HG03460 (cell line): ENCODE data around the gene SAT1.
"Not testable (repeated sequence)": the region's sequence is repeated elsewhere in the genome, so short reads cannot be mapped to it uniquely, and the experiment has no call there.

Experiments used
- ATAC-seq: cut with Tn5 transposase; IDR thresholded peaks from one replicate; pipeline ENCODE4 v1.9.1; 2021; ENCODE audit not compliant: unreplicated experiment

SAT1 gene

GRCh38 chrX:23782863-23783588 is at the start of gene SAT1:
Gene SAT1, plus strand, starts transcription at chrX:23783173. Its CDS starts 179 bp downstream, at chrX:23783352.
- ATAC-seq, result peak; percentile 81

- ATAC-seq, result no peak
Observed at GRCh38 chrX:23736030-23736429, 46.9 kb upstream of the SAT1 start.

DNA sequence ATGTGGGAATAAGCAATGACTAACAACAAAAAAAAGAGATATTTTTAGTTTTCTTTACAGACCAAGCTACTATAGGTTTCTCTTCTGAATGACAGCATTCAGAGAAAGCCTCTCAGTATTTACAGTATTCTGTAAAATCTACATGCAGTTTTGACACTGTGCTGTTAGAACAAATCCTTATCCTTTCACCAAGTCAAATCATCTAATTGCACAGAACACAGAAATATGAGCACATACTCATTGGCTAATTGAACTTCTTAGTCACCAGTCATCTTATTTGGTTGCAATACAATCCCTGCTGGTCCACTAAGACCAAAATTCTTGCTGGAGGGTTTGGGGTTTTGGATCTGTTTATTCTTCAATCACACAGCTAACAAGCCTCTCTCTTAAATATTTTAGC is 45.6 kb upstream of the SAT1 start:
- ATAC-seq, result no peak

GRCh38 chrX:23742174-23742696 is 40.7 kb upstream of the SAT1 start:
- ATAC-seq, result no peak

DNA sequence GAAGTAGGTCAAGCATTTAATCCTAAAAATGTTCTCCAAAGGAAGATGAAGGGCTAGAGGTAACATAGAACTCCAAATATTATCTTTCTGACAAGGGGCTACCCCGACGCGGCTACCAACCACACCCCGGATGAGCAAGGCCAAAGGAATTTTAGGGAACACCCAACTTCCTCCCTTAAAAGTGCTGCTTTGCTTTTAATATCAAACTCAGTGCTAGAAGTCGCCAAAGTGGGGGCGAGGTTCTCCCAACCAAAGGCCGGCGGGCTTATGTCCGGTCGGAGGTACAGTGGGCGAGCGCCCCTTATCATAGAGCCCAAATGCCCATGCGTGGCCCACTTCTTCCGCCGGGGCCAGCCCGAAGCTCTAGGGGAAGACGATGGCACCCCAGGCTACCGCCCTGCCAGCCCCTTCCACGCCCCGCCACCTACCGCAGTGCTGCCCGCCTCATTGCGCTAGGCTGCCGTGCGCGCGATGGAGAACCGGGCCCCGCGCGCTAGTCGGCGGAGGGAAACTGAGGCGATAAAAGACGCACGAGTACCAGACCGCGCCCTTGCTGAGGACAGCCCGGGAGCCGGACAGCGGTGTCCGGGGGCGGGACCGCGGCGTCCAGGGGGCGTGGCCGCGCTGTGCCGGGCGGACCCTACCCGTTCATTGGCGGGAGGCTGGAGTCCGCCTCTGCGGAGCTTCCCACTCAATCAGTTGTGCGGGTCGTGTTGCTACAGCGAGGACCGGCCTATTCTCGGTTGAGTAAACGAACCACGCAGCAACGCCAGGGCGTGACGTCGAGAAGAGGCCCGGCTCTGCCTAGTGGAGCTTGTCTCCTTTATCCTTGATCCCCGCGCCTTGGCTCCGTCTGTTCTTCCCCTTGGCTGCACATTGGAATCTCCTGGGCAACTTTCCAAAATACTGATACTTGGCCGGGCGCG is 40.0 kb upstream of the SAT1 start, which contains the start of gene ACOT9:
Gene ACOT9, minus strand, starts transcription at position 580 of the 926 bp plus-strand sequence. Its CDS starts 132 bp downstream, at position 448.
- ATAC-seq, result peak; percentile 96

- not testable (repeated sequence) for ATAC-seq
Observed at GRCh38 chrX:23743623-23743971, 39.4 kb upstream of the SAT1 start.

DNA sequence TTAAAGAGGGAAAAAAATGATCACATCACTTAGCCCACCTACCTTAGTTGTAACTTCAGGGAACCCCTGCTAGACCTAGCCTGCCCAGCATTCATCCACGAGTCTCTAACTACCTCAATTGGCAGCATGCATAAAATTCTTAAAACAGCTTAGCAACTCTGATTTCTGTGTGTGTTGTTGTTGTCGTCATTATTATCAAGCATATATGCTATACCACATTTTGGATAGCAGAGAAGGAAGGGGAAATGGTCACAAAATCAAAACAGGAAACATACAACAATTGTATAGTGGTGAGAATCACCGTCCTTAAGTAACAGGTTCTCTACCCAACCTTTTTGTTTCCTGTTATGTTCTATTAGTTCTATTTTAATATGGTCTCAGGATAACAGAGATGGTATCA is 37.2 kb upstream of the SAT1 start:
- no peak for ATAC-seq

- ATAC-seq, result no peak
Observed at GRCh38 chrX:23749129-23749528, 33.8 kb upstream of the SAT1 start.

DNA sequence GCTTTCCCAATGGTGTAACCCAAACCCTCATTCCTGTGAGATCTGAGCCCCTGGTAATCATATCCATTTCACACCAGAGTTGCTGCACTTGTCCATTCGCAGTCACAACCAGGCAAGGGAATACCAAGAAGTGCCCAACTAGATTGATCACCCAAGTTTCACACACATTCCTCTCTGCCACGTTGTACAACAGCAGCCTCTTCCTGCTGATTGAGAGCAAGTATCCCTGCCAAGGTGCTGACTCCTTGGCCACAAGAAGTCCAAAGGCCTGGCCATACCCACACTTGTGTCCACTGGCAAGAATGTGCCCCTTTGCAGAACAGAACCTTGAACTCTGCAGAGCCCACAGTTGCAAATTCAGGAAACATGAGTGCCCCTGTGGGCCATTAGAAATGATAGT is 33.4 kb upstream of the SAT1 start:
- no peak for ATAC-seq

GRCh38 chrX:23752740-23753415 is 30.1 kb upstream of the SAT1 start:
- ATAC-seq, result no peak

DNA sequence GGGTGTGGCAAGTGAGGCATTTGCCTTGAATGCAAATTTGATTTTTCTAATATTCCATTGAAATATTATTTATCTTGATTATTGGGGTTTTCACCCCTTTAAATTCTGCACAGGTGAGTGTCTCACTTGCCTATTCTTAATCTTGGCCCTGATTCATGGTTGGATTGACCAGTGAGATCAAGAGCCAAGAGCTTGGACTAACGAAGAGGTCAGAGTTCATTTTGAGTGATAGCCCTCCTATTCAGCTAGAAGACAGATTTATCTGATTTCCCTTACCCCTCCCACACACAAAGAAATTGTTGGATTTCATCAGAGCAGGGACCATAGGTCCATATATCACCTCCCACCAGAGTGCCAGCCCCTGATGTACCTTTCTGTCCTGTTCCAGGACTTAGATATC is 28.3 kb upstream of the SAT1 start:
- ATAC-seq, result no peak

DNA sequence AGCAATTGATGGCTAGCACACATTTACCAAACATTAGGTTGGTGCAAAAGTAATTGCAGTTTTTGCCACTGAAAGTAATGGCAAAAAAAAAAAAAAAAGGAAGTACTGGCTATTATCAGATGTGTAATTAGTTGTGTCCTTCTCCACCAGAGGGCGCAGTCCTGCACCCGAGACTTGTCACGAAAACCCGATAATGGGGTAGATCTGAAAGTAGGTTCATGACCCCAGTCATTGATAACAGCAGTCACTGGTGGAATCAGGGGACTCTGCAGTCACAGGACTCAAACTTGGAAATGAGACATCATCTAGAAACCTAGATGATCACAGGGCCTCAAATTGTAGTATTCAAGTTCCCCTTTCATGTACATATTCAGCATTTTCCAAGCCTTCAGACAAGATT is 26.8 kb upstream of the SAT1 start:
- ATAC-seq, result no peak

DNA sequence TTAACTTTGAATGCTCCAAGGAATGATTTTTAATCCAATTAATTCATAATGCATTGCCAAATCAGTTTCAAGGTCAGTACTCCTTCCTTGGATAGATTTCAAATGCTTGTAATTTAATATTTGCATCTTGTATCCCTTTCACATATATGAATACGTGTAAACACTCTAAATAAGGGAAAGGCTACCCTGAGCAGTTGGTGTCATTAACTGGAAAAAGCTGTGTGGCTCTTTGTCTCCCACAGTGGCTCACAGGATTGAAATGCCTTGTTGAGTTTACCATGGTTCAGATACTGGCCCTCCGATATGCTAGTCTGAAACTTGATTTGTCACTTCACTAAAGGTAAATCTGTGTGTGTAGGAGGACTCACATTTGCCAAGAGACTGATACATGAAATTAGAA is 23.2 kb upstream of the SAT1 start:
- no peak for ATAC-seq

DNA sequence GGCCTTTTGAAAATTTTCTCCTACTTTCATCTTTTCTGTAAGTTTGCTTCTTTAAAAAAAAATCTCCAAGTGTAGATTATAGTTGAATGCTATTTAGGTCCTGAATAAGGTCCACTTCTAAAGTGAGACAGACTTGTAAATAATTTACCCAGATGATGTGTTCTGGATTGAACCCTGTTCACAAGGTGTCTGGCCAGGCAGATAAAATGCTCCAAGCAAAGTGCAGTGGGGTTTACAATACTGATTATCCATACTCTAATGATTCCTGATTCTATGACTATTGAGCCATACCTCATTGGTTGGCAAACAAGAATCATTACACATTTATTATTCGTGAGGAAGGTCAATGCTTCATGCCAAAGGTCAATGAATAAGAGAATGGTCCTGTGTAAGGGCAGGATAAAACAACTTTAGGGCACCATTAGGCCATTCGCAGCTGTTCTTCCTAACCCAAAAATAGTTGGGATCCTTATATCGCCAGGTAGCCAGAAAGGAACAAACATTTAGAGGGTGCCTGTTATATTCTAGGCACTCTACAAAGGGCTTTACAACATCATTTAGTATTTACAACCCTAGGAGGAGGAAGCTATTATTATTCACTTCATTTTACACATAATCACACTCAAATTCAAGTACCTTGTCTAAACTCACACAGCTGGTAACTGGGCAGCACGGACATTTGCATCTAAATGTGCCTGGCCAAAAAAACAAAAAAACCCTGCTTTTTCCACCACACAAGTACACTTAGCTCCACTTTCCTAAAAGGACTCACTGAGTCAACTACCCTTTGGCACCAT is 18.6 kb upstream of the SAT1 start:
- ATAC-seq, result no peak

DNA sequence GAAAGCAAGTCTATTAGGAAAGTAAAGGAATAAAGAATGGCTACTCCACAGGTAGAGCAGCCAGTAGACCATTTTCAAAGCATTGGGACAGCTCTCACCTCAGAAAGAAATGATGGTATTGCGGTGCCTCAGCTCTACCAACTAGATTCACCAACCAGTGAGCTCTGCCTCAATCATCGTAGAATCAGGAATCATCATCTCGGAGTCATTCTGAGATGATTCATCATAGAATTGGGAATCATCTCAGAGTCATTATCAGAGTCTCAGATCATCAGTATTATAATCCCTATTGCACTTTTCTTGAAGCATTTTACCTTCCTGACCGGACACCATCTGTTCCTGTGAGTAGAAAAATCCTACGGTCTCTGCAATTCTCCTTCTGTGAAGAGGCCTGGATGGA is 17.5 kb upstream of the SAT1 start:
- no peak for ATAC-seq

DNA sequence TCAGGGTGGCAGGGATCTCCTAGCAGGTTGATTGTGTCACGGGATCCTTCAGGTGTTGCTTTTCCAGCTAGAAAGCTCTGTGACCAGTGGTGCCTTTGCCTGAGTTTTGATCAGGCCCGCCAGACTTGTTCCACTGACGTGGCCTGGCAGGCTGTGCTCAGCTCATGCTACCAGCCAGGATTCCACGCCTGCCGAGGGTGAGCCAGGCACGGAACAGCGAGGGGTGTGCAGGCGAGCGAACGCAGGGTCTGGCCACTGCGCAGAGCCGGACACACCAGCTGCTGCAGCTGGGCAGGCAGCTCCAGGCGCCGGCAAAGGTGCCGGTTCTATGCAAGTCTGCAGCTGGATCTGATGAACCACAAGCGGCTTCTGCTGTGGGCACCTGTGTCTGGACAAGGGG is 17.1 kb upstream of the SAT1 start:
- ATAC-seq, result no peak

GRCh38 chrX:23766650-23767551 is 16.1 kb upstream of the SAT1 start:
- ATAC-seq, result no peak

DNA sequence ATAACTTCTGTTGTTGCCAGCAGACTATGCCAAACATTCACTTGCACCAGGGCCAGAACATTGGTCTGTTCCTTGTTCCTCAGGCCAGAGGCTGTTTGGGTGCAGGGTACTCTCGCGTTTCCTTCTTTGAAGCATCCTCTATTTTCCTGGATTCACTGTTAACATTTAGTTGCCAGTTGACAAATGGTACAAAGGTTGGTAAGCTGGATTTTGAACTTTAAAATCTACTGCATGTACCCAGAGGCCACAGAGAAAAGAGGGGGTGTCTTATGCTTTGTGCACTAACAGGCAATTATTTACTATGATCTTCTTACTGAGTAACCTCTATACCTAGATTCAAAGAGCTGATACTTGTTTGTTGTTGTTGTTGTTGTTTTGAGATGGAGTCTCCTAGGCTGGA is 12.8 kb upstream of the SAT1 start:
- no peak for ATAC-seq

DNA sequence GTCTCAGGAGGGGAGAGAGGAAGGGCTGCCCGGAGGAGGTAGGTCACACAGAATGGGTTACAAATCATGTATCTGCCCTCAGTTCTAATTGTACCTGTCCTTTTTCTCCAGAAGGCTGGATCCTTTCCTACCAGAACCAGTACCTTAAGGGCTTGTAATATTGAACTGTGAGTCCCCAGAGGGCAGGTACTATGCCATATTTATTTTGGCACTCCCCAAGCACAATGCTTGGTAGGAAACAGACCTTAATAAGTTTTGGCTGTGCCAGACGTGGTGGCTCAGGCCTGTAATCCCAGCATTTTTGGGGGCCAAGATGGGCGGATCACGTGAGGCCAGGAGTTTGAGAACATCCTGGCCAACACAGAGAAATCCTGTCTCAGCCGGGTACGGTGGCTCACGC is 11.9 kb upstream of the SAT1 start:
- not testable (repeated sequence) for ATAC-seq
